Endodermal cell (in vitro differentiated cells): ENCODE data around the gene ESCO1. TPM values are rescaled to one million over a fixed set of nuclear protein-coding genes. Genes with fewer than 3 reads are reported as not detected.

Source experiments
- DNase-seq: peaks from one replicate; pipeline ENCODE4 v3.0.0-alpha.2; 2017
- H3K27ac ChIP-seq: 2 replicates; pipeline ENCODE4 v1.5.1; 2013; ENCODE audit warnings: mild to moderate bottlenecking, low read depth, low read length, moderate library complexity
- H3K27me3 ChIP-seq: 2 replicates; pipeline ENCODE4 v1.6.1; 2013; ENCODE audit warnings: mild to moderate bottlenecking, low read length, moderate library complexity; ENCODE audit not compliant: insufficient read depth, control insufficient read depth, poor library complexity, severe bottlenecking
- H3K36me3 ChIP-seq: 2 replicates; pipeline ENCODE4 v1.7.0; 2013; ENCODE audit warnings: mild to moderate bottlenecking, low read length, moderate library complexity; ENCODE audit not compliant: control insufficient read depth, insufficient read depth
- H3K4me1 ChIP-seq: one replicate; pipeline ENCODE4 v1.7.0; 2013; ENCODE audit warnings: low read length; ENCODE audit not compliant: control insufficient read depth, insufficient read depth
- H3K4me3 ChIP-seq: 2 replicates; pipeline ENCODE4 v1.5.1; 2013; ENCODE audit warnings: mild to moderate bottlenecking, low read length, moderate library complexity
- H3K9ac ChIP-seq: 2 replicates; pipeline ENCODE4 v1.6.1; 2013; ENCODE audit warnings: mild to moderate bottlenecking, low read length, moderate library complexity; ENCODE audit not compliant: poor library complexity, severe bottlenecking; ENCODE audit errors: extremely low read depth
- H3K9me3 ChIP-seq: 2 replicates; pipeline ENCODE4 v1.6.1; 2013; ENCODE audit warnings: mild to moderate bottlenecking, low read length, moderate library complexity; ENCODE audit not compliant: control insufficient read depth
- H3K27ac Mint-ChIP-seq: 2 replicates; pipeline ENCODE4 v1.8.0; 2020; ENCODE audit warnings: mixed read lengths
- H3K27me3 Mint-ChIP-seq: 2 replicates; pipeline ENCODE4 v1.8.0; 2021; ENCODE audit warnings: mild to moderate bottlenecking, mixed read lengths; ENCODE audit not compliant: insufficient read depth
- H3K36me3 Mint-ChIP-seq: 2 replicates; pipeline ENCODE4 v1.8.0; 2020; ENCODE audit warnings: low read depth, mixed read lengths
- H3K4me1 Mint-ChIP-seq: 2 replicates; pipeline ENCODE4 v1.8.0; 2020; ENCODE audit warnings: mixed read lengths
- H3K4me3 Mint-ChIP-seq: 2 replicates; pipeline ENCODE4 v1.8.0; 2020; ENCODE audit warnings: mild to moderate bottlenecking, moderate library complexity, mixed read lengths
- H3K9me3 Mint-ChIP-seq: 2 replicates; pipeline ENCODE4 v1.8.0; 2020; ENCODE audit warnings: mild to moderate bottlenecking, mixed read lengths
- WGBS, 2 experiments: methylation state at CpG; one replicate each; pipeline versions ENCODE4 v1.1.5 to v1.1.7; 2013; ENCODE audit warnings: missing lambda C conversion rate in 2 of 2, mixed read lengths in 1 of 2; ENCODE audit not compliant: insufficient coverage in 1 of 2, insufficient read length in 1 of 2; 5-methylcytosine and 5-hydroxymethylcytosine counted together
- total RNA-seq, 2 donors: library from RNA; stranded (reverse); fragmentation: NEBNext Ultra II Directional in 1 of 2; extraction: Animal tissue kit (Norgen Biotek cat#: 25700) in 1 of 2; gene quantifications; 2 replicates in 1 of 2; 3 replicates in 1 of 2; pipeline ENCODE4 v1.2.1, GENCODE V29; 2021
- TF ChIP-seq, protein P1 (sequence below): fragments of 200-600 bp; sonication (generic); conservative IDR thresholded peaks from 2 replicates; pipeline ENCODE4 v1.5.0; 2021; ENCODE audit warnings: antibody characterized with exemption, mild to moderate bottlenecking

Gene ESCO1
- total RNA-seq, 2 donors from 2014 or later: 33.3 to 39.4 TPM

DNA sequence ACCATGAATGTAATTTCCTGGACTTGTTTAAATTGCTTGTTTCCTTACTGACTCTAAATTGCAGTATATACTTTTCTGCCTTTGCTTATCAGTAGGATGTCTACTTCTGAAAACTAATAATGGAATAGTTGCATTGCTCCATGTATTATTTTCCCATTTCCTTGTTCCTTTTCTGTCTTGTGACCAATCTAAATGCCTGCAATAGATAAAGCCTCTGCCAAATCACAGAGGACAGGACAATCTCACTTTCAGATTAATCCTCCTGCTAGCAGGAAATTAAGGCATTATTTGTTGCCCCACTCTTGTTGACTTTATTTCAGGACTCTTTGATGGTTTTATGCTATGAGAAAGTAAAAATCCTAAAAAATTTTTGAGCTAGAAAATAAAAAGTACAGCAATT lies 4.7 kb upstream of the ESCO1 start:
- no peak overlapping the region for H3K27ac Mint-ChIP-seq
- no peaks in the 10 kb centered on the region for H3K36me3 Mint-ChIP-seq
- no peak overlapping the region for H3K27ac ChIP-seq
- H3K4me1 ChIP-seq: no peaks in the 10 kb centered on the region
- H3K4me1 Mint-ChIP-seq: no peaks in the 10 kb centered on the region
- no peak for DNase-seq
- H3K36me3 ChIP-seq: no peaks in the 10 kb centered on the region
- no peaks in the 10 kb centered on the region for H3K27me3 ChIP-seq
- no peak overlapping the region for H3K4me3 ChIP-seq
- H3K9ac ChIP-seq: no peak overlapping the region
- peaks cover 9% of the 10 kb centered on the region for H3K9me3 ChIP-seq
- no peaks in the 10 kb centered on the region for H3K27me3 Mint-ChIP-seq
- TF ChIP-seq, protein P1, sequence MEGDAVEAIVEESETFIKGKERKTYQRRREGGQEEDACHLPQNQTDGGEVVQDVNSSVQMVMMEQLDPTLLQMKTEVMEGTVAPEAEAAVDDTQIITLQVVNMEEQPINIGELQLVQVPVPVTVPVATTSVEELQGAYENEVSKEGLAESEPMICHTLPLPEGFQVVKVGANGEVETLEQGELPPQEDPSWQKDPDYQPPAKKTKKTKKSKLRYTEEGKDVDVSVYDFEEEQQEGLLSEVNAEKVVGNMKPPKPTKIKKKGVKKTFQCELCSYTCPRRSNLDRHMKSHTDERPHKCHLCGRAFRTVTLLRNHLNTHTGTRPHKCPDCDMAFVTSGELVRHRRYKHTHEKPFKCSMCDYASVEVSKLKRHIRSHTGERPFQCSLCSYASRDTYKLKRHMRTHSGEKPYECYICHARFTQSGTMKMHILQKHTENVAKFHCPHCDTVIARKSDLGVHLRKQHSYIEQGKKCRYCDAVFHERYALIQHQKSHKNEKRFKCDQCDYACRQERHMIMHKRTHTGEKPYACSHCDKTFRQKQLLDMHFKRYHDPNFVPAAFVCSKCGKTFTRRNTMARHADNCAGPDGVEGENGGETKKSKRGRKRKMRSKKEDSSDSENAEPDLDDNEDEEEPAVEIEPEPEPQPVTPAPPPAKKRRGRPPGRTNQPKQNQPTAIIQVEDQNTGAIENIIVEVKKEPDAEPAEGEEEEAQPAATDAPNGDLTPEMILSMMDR: no peak
- no peak overlapping the region for H3K4me3 Mint-ChIP-seq
- H3K9me3 Mint-ChIP-seq: no peaks in the 10 kb centered on the region

DNA sequence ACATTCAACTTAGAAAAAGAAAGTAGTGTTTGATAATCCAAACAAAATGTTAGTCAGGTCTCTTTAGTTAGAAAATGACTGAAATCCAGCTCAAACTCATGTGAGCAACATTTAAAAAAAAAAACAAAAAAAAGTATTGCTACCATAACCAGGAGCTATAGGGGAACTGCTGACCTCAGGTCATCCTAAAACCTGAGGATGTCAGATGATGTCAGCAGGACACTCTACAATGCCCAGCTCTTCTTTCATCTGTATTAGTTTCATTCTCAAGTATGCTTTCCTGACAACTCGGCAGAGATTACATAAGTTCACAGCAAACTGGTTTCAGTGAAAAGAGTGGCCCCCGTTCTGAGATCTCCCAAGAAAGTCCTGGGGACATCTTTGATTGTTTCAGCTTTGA lies 4.2 kb upstream of the ESCO1 start:
- Histone ChIP-seq H3K4me1 (no peaks in the 10 kb centered on the region), H3K9me3 (peaks cover 9% of the 10 kb centered on the region), H3K27me3 (no peaks in the 10 kb centered on the region), H3K36me3 (no peaks in the 10 kb centered on the region), H3K9ac (no peak overlapping the region), H3K27ac (no peak overlapping the region), H3K4me3 (no peak overlapping the region)
- DNase-seq: no peak
- TF ChIP-seq, protein P1: no peak
- Mint-ChIP-seq H3K4me3 (no peak overlapping the region), H3K4me1 (no peaks in the 10 kb centered on the region), H3K27me3 (no peaks in the 10 kb centered on the region), H3K36me3 (no peaks in the 10 kb centered on the region), H3K27ac (no peak overlapping the region), H3K9me3 (no peaks in the 10 kb centered on the region)
- WGBS, 2 experiments: 88 to 90% methylated on average over 2 of the region's 2 CpGs

DNA sequence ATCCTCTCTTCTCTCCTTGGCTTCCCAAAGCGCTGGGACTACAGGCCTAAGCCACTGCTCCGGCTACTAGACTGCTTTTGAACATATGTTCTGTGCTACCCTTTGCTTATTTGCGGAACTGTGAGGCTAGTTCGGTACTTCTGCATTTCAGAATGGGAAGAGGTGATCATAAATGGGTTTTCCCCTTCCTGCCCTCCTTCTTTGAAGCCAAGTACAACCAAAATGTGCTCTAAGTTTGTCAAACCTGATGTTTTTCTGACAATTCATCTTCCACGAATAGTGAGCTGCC lies 1.7 kb upstream of the ESCO1 start:
- no peaks in the 10 kb centered on the region for H3K9me3 Mint-ChIP-seq
- no peak overlapping the region for H3K4me3 Mint-ChIP-seq
- TF ChIP-seq, protein P1: no peak
- H3K27ac Mint-ChIP-seq: no peak overlapping the region
- H3K27me3 Mint-ChIP-seq: no peaks in the 10 kb centered on the region
- no peak overlapping the region for H3K4me3 ChIP-seq
- peaks cover 7% of the 10 kb centered on the region for H3K36me3 ChIP-seq
- peaks cover 6% of the 10 kb centered on the region for H3K4me1 Mint-ChIP-seq
- no peak overlapping the region for H3K27ac ChIP-seq
- WGBS, 2 experiments: 94 to 98% methylated on average over 4 to 5 of the region's 5 CpGs
- H3K4me1 ChIP-seq: no peaks in the 10 kb centered on the region
- H3K9ac ChIP-seq: no peak overlapping the region
- H3K27me3 ChIP-seq: no peaks in the 10 kb centered on the region
- H3K36me3 Mint-ChIP-seq: no peaks in the 10 kb centered on the region
- no peak for DNase-seq
- peaks cover 9% of the 10 kb centered on the region for H3K9me3 ChIP-seq
